ENCODE measurements around the gene MYRF. TPM values are rescaled to one million over a fixed set of nuclear protein-coding genes. Genes with fewer than 3 reads are reported as not detected.

Gene MYRF
- total and polyA plus RNA-seq, 9 of the 15 experiments (the other 6 are each of a cell fraction or from before 2014, with no cell fraction given), result 2.3 to 25.8 (median 7.1) TPM

GRCh38 chr11:61769169-61769920 is 16.9 kb downstream of the MYRF start:
- POLR2A ChIA-PET, result interaction anchor here (0.7 kb wide), 1 partner anchor 23 kb away, joined by 3 read pairs; no protein-coding TSS in a partner anchor
- CTCF ChIA-PET (ENCODE audit: low intra/inter-chr PET ratio), result interaction anchor here (0.6 kb wide), 1 partner anchor 789 kb away, joined by 3 read pairs; no protein-coding TSS in a partner anchor
- intact Hi-C loops (cut with micrococcal nuclease), result no loop called here

More at GRCh38 chr11:61769169-61769920, 16.9 kb downstream of the MYRF start:
- Histone ChIP-seq H3K9me1 (ENCODE audit: control insufficient read depth, insufficient read depth, low read length) (no peaks in the 10 kb centered on the region), H3K36me3 (ENCODE audit: control insufficient read depth, insufficient read depth, low read length) (peaks cover 6% of the 10 kb centered on the region; the same call in 1 of the 3 replicates), H3K4me3 (no peak overlapping the region), H3K27ac (ENCODE audit: extremely low read depth, low read depth, low read length) (no peak overlapping the region), H3K27me3 (ENCODE audit: control insufficient read depth in 2 of 2, insufficient read depth in 2 of 2, low read length in 2 of 2) (no peaks in the 10 kb centered on the region), H3K9me3 (replicated peaks; ENCODE audit: control insufficient read depth, insufficient read depth, low read depth, low read length) (no peaks in the 10 kb centered on the region), H2AFZ (ENCODE audit: low read depth, low read length) (no peak overlapping the region), H4K20me1 (replicated peaks; ENCODE audit: control insufficient read depth, insufficient read depth, low read length) (no peaks in the 10 kb centered on the region), H3K79me2 (ENCODE audit: control insufficient read depth, insufficient read depth, low read length) (no peaks in the 10 kb centered on the region), H3K4me1 (replicated peaks in 1 of 2; ENCODE audit: control insufficient read depth in 2 of 2, insufficient read depth in 2 of 2, low read length in 2 of 2) (peaks cover 6 to 73% of the 10 kb centered on the region in 2 experiments; a peak in 4 of 5 replicates), H3K4me2 (ENCODE audit: insufficient read depth, low read length) (no peak overlapping the region), H3K9ac (ENCODE audit: insufficient read depth in 1 of 2, low read depth in 2 of 2, low read length in 2 of 2) (no peak overlapping the region)
- BruUV-seq (replicated peaks), result no TSS peak
- TF ChIP-seq ZBTB7A (IDR thresholded peaks at IDR 0.05; ENCODE audit: borderline replicate concordance, control insufficient read depth, low read depth, low read length), result 0 out of 2 replicates have a peak, but pooled peaks have one; percentile 23
- TF ChIP-seq NR2C1 (IDR thresholded peaks at IDR 0.05), result no peak
- no peak for TF ChIP-seq NR2C1 (tag; IDR thresholded peaks at IDR 0.05)
- TF ChIP-seq CTBP1 (IDR thresholded peaks at IDR 0.05; ENCODE audit: borderline replicate concordance), result no peak
- TF ChIP-seq, protein P1, sequence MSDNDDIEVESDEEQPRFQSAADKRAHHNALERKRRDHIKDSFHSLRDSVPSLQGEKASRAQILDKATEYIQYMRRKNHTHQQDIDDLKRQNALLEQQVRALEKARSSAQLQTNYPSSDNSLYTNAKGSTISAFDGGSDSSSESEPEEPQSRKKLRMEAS (CRISPR knock-in tag; IDR thresholded peaks at IDR 0.05), result no peak
- no peak for TF ChIP-seq ZNF551 (CRISPR knock-in tag; IDR thresholded peaks at IDR 0.05)
- TF ChIP-seq NFRKB (IDR thresholded peaks at IDR 0.05; ENCODE audit: low read depth), result no peak
- TF ChIP-seq DIDO1 (tag; IDR thresholded peaks at IDR 0.05; ENCODE audit: low read depth), result no peak
- TF ChIP-seq, protein P2, sequence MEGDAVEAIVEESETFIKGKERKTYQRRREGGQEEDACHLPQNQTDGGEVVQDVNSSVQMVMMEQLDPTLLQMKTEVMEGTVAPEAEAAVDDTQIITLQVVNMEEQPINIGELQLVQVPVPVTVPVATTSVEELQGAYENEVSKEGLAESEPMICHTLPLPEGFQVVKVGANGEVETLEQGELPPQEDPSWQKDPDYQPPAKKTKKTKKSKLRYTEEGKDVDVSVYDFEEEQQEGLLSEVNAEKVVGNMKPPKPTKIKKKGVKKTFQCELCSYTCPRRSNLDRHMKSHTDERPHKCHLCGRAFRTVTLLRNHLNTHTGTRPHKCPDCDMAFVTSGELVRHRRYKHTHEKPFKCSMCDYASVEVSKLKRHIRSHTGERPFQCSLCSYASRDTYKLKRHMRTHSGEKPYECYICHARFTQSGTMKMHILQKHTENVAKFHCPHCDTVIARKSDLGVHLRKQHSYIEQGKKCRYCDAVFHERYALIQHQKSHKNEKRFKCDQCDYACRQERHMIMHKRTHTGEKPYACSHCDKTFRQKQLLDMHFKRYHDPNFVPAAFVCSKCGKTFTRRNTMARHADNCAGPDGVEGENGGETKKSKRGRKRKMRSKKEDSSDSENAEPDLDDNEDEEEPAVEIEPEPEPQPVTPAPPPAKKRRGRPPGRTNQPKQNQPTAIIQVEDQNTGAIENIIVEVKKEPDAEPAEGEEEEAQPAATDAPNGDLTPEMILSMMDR (IDR thresholded peaks at IDR 0.05 in 2 of 3, conservative IDR thresholded peaks at IDR 0.05 in 1 of 3; ENCODE audit: insufficient read depth in 2 of 3, low read depth in 1 of 3, low read length in 3 of 3), result peak; percentile 31 to 41 (median 34); a peak in 4 of 6 replicates
- peak; percentile 43; the same call in 1 of the 2 replicates for TF ChIP-seq POLR2G (IDR thresholded peaks at IDR 0.05; ENCODE audit: low read depth, low read length)
- TF ChIP-seq SRSF7 (optimal IDR thresholded peaks at IDR 0.05; ENCODE audit: low read depth, low read length), result no peak
- peak; percentile 68; the same call in 1 of the 2 replicates for TF ChIP-seq HNRNPL (IDR thresholded peaks at IDR 0.05; ENCODE audit: low read depth, low read length)
- TF ChIP-seq PPARD (CRISPR knock-in tag; IDR thresholded peaks at IDR 0.05), result no peak
- TF ChIP-seq, protein P3, sequence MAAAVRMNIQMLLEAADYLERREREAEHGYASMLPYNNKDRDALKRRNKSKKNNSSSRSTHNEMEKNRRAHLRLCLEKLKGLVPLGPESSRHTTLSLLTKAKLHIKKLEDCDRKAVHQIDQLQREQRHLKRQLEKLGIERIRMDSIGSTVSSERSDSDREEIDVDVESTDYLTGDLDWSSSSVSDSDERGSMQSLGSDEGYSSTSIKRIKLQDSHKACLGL (CRISPR knock-in tag; IDR thresholded peaks at IDR 0.05; ENCODE audit: borderline replicate concordance, poor library complexity, severe bottlenecking), result no peak
- no peak for TF ChIP-seq NR3C1 (CRISPR knock-in tag; IDR thresholded peaks at IDR 0.05)
- in situ Hi-C loops (cut with MboI), result no loop called here
- DNase-seq (ENCODE audit: extremely low read depth in 1 of 4, low spot score in 3 of 4) (peak in 3 of 4 experiments; percentile 47 to 52 (median 50)), FAIRE-seq (no peak), ATAC-seq (peak; percentile 58)
- 70% methylated on average over 20 of the region's 33 CpGs for WGBS (ENCODE audit: insufficient coverage, low coverage, missing lambda C conversion rate)

All from K562 (cell line).